IMR-90 (cell line): ENCODE measurements around the gene PRKAR1B. TPM values are rescaled to one million over a fixed set of nuclear protein-coding genes. Genes with fewer than 3 reads are reported as not detected.

Experiments
- ATAC-seq: fragments of 200-7000 bp; cut with Tn5 transposase; 2 replicates; pipeline ENCODE4 v1.9.1; 2020; ENCODE audit warnings: low read depth, mild to moderate bottlenecking, moderate library complexity
- BruUV-seq: library from RNA; stranded (reverse); fragments of 400-500 nt; replicated peaks from 2 replicates; lab custom pipeline; 2021; lab: Mats Ljungman, UMichigan
- CTCF ChIA-PET: fragments of 300-600 bp; formaldehyde crosslinking; extraction: SDS; loops from one replicate; lab custom pipeline; 2021; ENCODE audit warnings: antibody characterized with exemption; lab: Yijun Ruan, JAX
- POLR2A ChIA-PET: fragments of 300-600 bp; sonication (Branson Sonifier 250); formaldehyde crosslinking; loops from one replicate; lab custom pipeline; 2022; ENCODE audit warnings: antibody characterized with exemption; ENCODE audit not compliant: unreplicated experiment; lab: Charles Lee
- DNase-seq: peaks from one replicate; pipeline ENCODE4 v3.0.0; 2013
- H2AFZ ChIP-seq: replicated peaks from 2 replicates; pipeline ENCODE3; 2013; ENCODE audit warnings: low read length, mild to moderate bottlenecking; ENCODE audit not compliant: poor library complexity
- H2AK5ac ChIP-seq: 2 replicates; pipeline ENCODE4 v1.6.1; 2013; ENCODE audit warnings: low read depth, low read length, inconsistent platforms
- H2AK9ac ChIP-seq: replicated peaks from 2 replicates; pipeline ENCODE3; 2013; ENCODE audit warnings: mild to moderate bottlenecking, low read depth, low read length, moderate library complexity; ENCODE audit not compliant: poor library complexity
- H2BK120ac ChIP-seq: 2 replicates; pipeline ENCODE4 v1.6.1; 2013; ENCODE audit warnings: low read depth, low read length, inconsistent platforms
- H2BK15ac ChIP-seq: 3 replicates; pipeline ENCODE4 v1.6.1; 2013; ENCODE audit warnings: low read depth, low read length, inconsistent platforms
- H2BK20ac ChIP-seq: 2 replicates; pipeline ENCODE4 v1.6.1; 2013; ENCODE audit warnings: low read depth, mild to moderate bottlenecking, inconsistent platforms, low read length, moderate library complexity
- H2BK5ac ChIP-seq: 2 replicates; pipeline ENCODE4 v1.6.1; 2013; ENCODE audit warnings: mild to moderate bottlenecking, low read depth, low read length, inconsistent platforms; ENCODE audit not compliant: poor library complexity, severe bottlenecking
- H3K14ac ChIP-seq: replicated peaks from 2 replicates; pipeline ENCODE4 v1.6.1; 2013; ENCODE audit warnings: low read depth, low read length, inconsistent platforms
- H3K18ac ChIP-seq: 2 replicates; pipeline ENCODE4 v1.6.1; 2013; ENCODE audit warnings: low read depth, low read length, control low read depth
- H3K23ac ChIP-seq: 2 replicates; pipeline ENCODE4 v1.6.1; 2013; ENCODE audit warnings: low read depth, low read length, inconsistent platforms
- H3K27ac ChIP-seq: 2 replicates; pipeline ENCODE4 v1.5.1; 2013; ENCODE audit warnings: mild to moderate bottlenecking, control low read depth, low read length; ENCODE audit not compliant: insufficient read depth
- H3K27me3 ChIP-seq: 2 replicates; pipeline ENCODE4 v1.6.1; 2013; ENCODE audit warnings: low read length; ENCODE audit not compliant: control insufficient read depth, insufficient read depth
- H3K36me3 ChIP-seq: 2 replicates; pipeline ENCODE4 v1.6.1; 2013; ENCODE audit warnings: low read length, mixed read lengths; ENCODE audit not compliant: control insufficient read depth, insufficient read depth
- H3K4ac ChIP-seq: 2 replicates; pipeline ENCODE4 v1.6.1; 2013; ENCODE audit warnings: low read depth, low read length, inconsistent platforms
- H3K4me1 ChIP-seq: 2 replicates; pipeline ENCODE4 v1.6.1; 2013; ENCODE audit warnings: low read length, mixed read lengths; ENCODE audit not compliant: control insufficient read depth, insufficient read depth
- H3K4me2 ChIP-seq: 2 replicates; pipeline ENCODE4 v1.6.1; 2013; ENCODE audit warnings: low read depth, mild to moderate bottlenecking, control low read depth, low read length, moderate library complexity
- H3K4me3 ChIP-seq: 2 replicates; pipeline ENCODE4 v1.5.1; 2013; ENCODE audit warnings: low read depth, mild to moderate bottlenecking, control low read depth, low read length, moderate library complexity; ENCODE audit not compliant: insufficient read depth
- H3K56ac ChIP-seq: 2 replicates; pipeline ENCODE4 v1.6.1; 2013; ENCODE audit warnings: low read length, inconsistent platforms; ENCODE audit not compliant: insufficient read depth; ENCODE audit errors: extremely low read depth
- H3K79me1 ChIP-seq, 2 experiments: 2 replicates each; pipeline ENCODE4 v1.6.1; 2013; ENCODE audit warnings: low read length in 2 of 2, inconsistent platforms in 1 of 2, low read depth in 1 of 2
- H3K9ac ChIP-seq: 2 replicates; pipeline ENCODE4 v1.6.1; 2013; ENCODE audit warnings: low read depth, low read length, control low read depth
- H3K9me1 ChIP-seq: 2 replicates; pipeline ENCODE4 v1.6.1; 2013; ENCODE audit warnings: low read length, inconsistent platforms; ENCODE audit not compliant: insufficient read depth
- H3K9me3 ChIP-seq: 2 replicates; pipeline ENCODE4 v1.6.1; 2013; ENCODE audit warnings: low read length; ENCODE audit not compliant: control insufficient read depth, insufficient read depth
- H4K20me1 ChIP-seq: 2 replicates; pipeline ENCODE4 v1.6.1; 2013; ENCODE audit warnings: low read length, inconsistent platforms; ENCODE audit not compliant: insufficient read depth
- H4K5ac ChIP-seq: 2 replicates; pipeline ENCODE4 v1.6.1; 2013; ENCODE audit warnings: mild to moderate bottlenecking, low read depth, low read length, control low read depth
- H4K8ac ChIP-seq, 2 experiments: 2 replicates each; pipeline ENCODE4 v1.6.1; 2013; ENCODE audit warnings: low read depth in 2 of 2, low read length in 2 of 2, control low read depth in 1 of 2, inconsistent platforms in 1 of 2
- H4K91ac ChIP-seq: 2 replicates; pipeline ENCODE4 v1.6.1; 2013; ENCODE audit warnings: low read depth, low read length, inconsistent platforms; ENCODE audit not compliant: insufficient read depth
- RAD21 ChIP-seq: IDR thresholded peaks from 2 replicates; pipeline ENCODE4 v1.6.1; 2012; ENCODE audit warnings: low read length, improper control_type of control experiment
- SMC3 ChIP-seq: fragments of 150-350 bp; IDR thresholded peaks from 2 replicates; pipeline ENCODE4 v1.6.1; 2016; ENCODE audit warnings: low read depth, mild to moderate bottlenecking, antibody characterized with exemption, low read length, moderate library complexity
- WGBS, 2 experiments: methylation state at CpG; one replicate each; pipeline versions ENCODE4 v1.1.5 to v1.1.7; 2013; ENCODE audit warnings: missing lambda C conversion rate in 2 of 2; ENCODE audit not compliant: insufficient read length in 1 of 2; ENCODE audit errors: extremely low coverage in 2 of 2; 5-methylcytosine and 5-hydroxymethylcytosine counted together
- dilution Hi-C: fragments of 300-500 bp; cut with HindIII; formaldehyde crosslinking; loops from one replicate; pipeline ENCODE4 v1.14.3; 2018; ENCODE audit warnings: low sequenced_read_pairs; ENCODE audit not compliant: unreplicated experiment
- in situ Hi-C: fragments of 300-500 bp; cut with MboI; formaldehyde crosslinking; loops from 3 replicates; pipeline ENCODE4 v1.14.3; 2019; ENCODE audit warnings: low sequenced_read_pairs, inconsistent platforms, mixed read lengths
- intact Hi-C: fragments of 100-400 bp; cut with micrococcal nuclease; formaldehyde crosslinking; loops from 2 replicates; pipeline ENCODE4 v1.10.0; 2022
- polyA plus RNA-seq, 3 experiments: library from polyadenylated mRNA; depleted of rRNA; stranded (reverse); fragments of >200 nt; gene quantifications; 2 replicates each; pipeline ENCODE4 v1.2.3, GENCODE V29; 2012; ENCODE audit warnings: low replicate concordance in 1 of 3
- total RNA-seq: library from RNA; depleted of rRNA; stranded (reverse); fragments of >200 nt; gene quantifications from 2 replicates; pipeline ENCODE4 v1.2.3, GENCODE V29; 2012
- TF ChIP-seq, protein P1 (sequence below): fragments of 150-350 bp; IDR thresholded peaks from 2 replicates; pipeline ENCODE4 v1.6.1; 2017; ENCODE audit warnings: mild to moderate bottlenecking, antibody characterized with exemption, low read length, low read depth
- TF ChIP-seq, protein P2 (sequence below): conservative IDR thresholded peaks from 2 replicates; pipeline ENCODE4 v1.5.1; 2012; ENCODE audit warnings: mild to moderate bottlenecking, low read depth, low read length, improper control_type of control experiment

Gene PRKAR1B
- total and polyA plus RNA-seq, 2 of the 4 experiments (the other 2 are of a cell fraction): 15.2 to 20.2 TPM

DNA sequence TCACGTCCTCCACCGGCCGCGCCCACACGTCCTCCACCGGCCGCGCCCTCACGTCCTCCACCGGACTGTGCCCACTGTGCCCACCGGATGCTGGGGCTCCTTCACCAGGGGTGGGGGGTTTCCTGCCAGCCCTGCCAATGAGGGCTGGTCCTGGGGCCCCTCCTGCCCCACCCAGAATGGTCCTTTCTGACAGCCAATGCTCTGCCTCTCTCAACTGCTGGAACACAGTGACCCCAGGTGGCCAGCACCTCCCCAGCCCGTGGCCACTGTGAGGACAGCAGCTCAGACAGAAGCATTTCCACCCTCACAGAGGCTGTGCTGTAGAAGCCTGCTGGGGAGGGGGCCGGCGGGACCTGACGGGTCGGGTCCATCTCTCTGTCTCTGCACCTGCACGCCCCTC lies 90.7 kb downstream of the PRKAR1B start:
- ChIA-PET POLR2A (interaction anchor here (0.6 kb wide), 1 partner anchor 323 kb away, joined by 3 read pairs; no protein-coding TSS in a partner anchor), CTCF (interaction anchor here (0.6 kb wide), 1 partner anchor 116 kb away, joined by 3 read pairs; the partner anchor contains the start of gene PDGFA)
- no peak overlapping the region for H2BK120ac ChIP-seq
- H2AK5ac ChIP-seq: no peak overlapping the region
- H4K91ac ChIP-seq: no peak overlapping the region
- no peak overlapping the region for H3K27ac ChIP-seq
- no peak overlapping the region for H2BK15ac ChIP-seq
- dilution Hi-C loops (no loop called here), in situ Hi-C loops (no loop called here), intact Hi-C loops (loop anchor here (2.0 kb wide), 1 partner anchor 314 kb away; no protein-coding TSS in a partner anchor)
- H4K20me1 ChIP-seq: no peaks in the 10 kb centered on the region
- no peaks in the 10 kb centered on the region for H3K9me1 ChIP-seq
- H2AFZ ChIP-seq: no peak overlapping the region
- H3K4me1 ChIP-seq: no peaks in the 10 kb centered on the region
- WGBS, 2 experiments: 100% methylated on average over 1 of the region's 17 CpGs; no CpG with 5 or more reads in 1 of the 2 experiments
- no peak overlapping the region for H3K14ac ChIP-seq
- no peak overlapping the region for H4K5ac ChIP-seq
- H4K8ac ChIP-seq: no peak overlapping the region
- H3K4me2 ChIP-seq: no peak overlapping the region
- ATAC-seq (peak; percentile 64), DNase-seq (no peak)
- H2BK20ac ChIP-seq: no peak overlapping the region
- no peak overlapping the region for H3K23ac ChIP-seq
- no peak overlapping the region for H2AK9ac ChIP-seq
- no peak overlapping the region for H3K18ac ChIP-seq
- H2BK5ac ChIP-seq: no peak overlapping the region
- no peaks in the 10 kb centered on the region for H3K9me3 ChIP-seq
- no TSS peak for BruUV-seq
- no peak overlapping the region for H3K4ac ChIP-seq
- no peak overlapping the region for H3K9ac ChIP-seq
- H3K4me3 ChIP-seq: no peak overlapping the region
- no peak overlapping the region for H3K56ac ChIP-seq
- H3K79me1 ChIP-seq: no peaks in the 10 kb centered on the region
- H3K27me3 ChIP-seq: no peaks in the 10 kb centered on the region
- TF ChIP-seq SMC3 (peak; percentile 60; the same call in 1 of the 2 replicates), RAD21 (peak; percentile 65)
- TF ChIP-seq, protein P1, sequence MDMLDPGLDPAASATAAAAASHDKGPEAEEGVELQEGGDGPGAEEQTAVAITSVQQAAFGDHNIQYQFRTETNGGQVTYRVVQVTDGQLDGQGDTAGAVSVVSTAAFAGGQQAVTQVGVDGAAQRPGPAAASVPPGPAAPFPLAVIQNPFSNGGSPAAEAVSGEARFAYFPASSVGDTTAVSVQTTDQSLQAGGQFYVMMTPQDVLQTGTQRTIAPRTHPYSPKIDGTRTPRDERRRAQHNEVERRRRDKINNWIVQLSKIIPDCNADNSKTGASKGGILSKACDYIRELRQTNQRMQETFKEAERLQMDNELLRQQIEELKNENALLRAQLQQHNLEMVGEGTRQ: no peak
- TF ChIP-seq, protein P2, sequence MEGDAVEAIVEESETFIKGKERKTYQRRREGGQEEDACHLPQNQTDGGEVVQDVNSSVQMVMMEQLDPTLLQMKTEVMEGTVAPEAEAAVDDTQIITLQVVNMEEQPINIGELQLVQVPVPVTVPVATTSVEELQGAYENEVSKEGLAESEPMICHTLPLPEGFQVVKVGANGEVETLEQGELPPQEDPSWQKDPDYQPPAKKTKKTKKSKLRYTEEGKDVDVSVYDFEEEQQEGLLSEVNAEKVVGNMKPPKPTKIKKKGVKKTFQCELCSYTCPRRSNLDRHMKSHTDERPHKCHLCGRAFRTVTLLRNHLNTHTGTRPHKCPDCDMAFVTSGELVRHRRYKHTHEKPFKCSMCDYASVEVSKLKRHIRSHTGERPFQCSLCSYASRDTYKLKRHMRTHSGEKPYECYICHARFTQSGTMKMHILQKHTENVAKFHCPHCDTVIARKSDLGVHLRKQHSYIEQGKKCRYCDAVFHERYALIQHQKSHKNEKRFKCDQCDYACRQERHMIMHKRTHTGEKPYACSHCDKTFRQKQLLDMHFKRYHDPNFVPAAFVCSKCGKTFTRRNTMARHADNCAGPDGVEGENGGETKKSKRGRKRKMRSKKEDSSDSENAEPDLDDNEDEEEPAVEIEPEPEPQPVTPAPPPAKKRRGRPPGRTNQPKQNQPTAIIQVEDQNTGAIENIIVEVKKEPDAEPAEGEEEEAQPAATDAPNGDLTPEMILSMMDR: peak; percentile 39
- H3K36me3 ChIP-seq: no peaks in the 10 kb centered on the region
